ENCODE data around the gene PDSS1.
"Not testable (repeated sequence)": the region's sequence is repeated elsewhere in the genome, so short reads cannot be mapped to it uniquely, and the experiment has no call there.

PDSS1 gene

GRCh38 chr10:26682931-26683330, 14.6 kb upstream of the PDSS1 start:
- FAIRE-seq (no peak), DNase-seq (ENCODE audit: insufficient read length) (no peak)
- TF ChIP-seq TAF1 (IDR thresholded peaks at IDR 0.05; ENCODE audit: borderline replicate concordance, low read depth, low read length), result no peak
- no peak for TF ChIP-seq POLR2AphosphoS5 (IDR thresholded peaks at IDR 0.05; ENCODE audit: low read depth, low read length)
- TF ChIP-seq POLR2A (IDR thresholded peaks at IDR 0.05; ENCODE audit: low read depth, low read length), result no peak

DNA sequence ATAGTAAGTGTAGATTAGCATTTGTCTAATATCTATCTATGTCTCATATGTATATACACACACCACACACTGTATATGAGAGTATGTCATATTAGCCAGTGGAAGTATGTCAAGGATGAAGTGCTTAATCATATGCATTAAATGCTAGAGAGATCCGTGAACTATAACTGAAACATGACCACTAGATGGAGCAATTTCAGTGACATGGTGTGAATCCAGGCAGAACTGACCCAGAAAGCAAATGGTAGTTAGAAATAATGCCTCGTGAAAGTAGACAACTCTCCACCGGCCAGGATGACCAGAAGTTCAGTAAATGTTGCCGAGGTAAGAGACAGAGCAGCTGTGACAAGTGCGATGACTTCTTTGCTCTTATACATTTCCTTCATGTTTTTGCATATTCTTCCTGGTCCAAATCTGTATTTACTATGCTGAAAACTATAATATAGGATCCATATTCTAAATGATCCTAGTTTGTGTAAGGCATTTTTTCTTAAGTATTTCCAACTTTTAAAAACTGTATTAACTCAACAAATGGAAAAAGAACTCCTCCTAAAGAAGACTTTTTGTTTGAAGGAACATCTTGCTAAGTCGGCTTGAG, 12.7 kb upstream of the PDSS1 start:
- DNase-seq (ENCODE audit: insufficient read length), result not testable (repeated sequence)
- peak; percentile 98 for FAIRE-seq

- DNase-seq (ENCODE audit: insufficient read length) (no peak), FAIRE-seq (no peak)
- no peak for TF ChIP-seq TAF1 (IDR thresholded peaks at IDR 0.05; ENCODE audit: borderline replicate concordance, low read depth, low read length)
- TF ChIP-seq POLR2A (IDR thresholded peaks at IDR 0.05; ENCODE audit: low read depth, low read length), result no peak
- TF ChIP-seq POLR2AphosphoS5 (IDR thresholded peaks at IDR 0.05; ENCODE audit: low read depth, low read length), result no peak
Measured at GRCh38 chr10:26685441-26685840, 12.1 kb upstream of the PDSS1 start.

- no peak for FAIRE-seq
- no peak for DNase-seq (ENCODE audit: insufficient read length)
- TF ChIP-seq TAF1 (IDR thresholded peaks at IDR 0.05; ENCODE audit: borderline replicate concordance, low read depth, low read length) (no peak), POLR2AphosphoS5 (IDR thresholded peaks at IDR 0.05; ENCODE audit: low read depth, low read length) (no peak), POLR2A (IDR thresholded peaks at IDR 0.05; ENCODE audit: low read depth, low read length) (no peak)
Measured at GRCh38 chr10:26689399-26689798, 8.1 kb upstream of the PDSS1 start.

DNA sequence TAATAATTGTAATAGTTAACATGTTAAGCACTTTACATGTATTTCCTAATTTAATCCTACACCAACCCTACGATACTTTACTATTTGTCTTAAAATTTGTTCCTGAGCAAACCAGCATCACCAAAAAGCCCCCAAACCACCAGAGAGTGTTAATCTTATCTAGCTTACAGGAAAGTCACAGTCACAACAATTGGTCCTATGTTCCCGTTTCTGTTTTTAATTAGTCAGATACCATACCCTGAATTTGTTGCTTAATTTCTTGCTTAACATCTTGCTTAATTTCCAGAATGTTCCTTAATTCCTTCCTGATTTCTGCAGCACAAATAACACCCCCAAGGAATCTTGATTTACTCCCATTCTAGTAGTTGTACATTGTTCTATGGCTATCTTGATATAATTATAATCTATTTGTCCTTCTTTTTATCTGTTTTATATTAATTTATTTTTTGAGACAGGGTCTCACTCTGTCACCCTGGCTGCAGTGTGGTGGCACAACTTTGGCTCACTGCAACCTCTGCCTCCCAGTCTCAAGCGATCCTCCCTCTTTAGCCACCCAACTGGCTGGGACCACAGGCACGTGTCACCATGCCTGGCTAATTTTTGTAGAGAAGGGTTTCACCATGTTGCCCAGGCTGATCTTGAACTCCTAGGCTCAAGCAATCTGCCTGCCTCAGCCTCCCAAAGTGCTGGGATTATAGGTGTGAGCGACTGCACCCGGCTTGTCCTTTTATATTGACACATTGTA, 6.6 kb upstream of the PDSS1 start:
- DNase-seq (ENCODE audit: insufficient read length), result no peak
- no peak for FAIRE-seq

DNA sequence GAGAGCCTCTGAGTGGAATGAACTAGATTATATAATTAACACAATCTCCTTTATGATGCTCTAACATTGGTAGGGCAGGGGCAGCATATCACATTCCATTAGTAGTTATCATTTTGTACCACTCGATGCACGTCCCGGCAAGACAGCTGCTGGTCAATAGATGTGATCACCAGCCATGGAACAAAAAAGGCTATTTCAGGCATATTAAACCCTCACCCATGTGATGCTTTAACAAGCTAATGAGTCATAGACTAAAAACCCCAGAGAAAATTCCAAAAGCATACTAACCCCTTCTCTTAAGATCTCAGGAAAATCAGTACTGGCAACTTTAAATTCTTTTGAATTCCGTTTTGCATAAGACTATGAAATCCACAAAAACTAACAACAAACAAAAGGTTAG, 3.0 kb upstream of the PDSS1 start:
- FAIRE-seq, result not testable (repeated sequence)

More for the DNA sequence above, 6.6 kb upstream of the PDSS1 start:
- TF ChIP-seq TAF1 (IDR thresholded peaks at IDR 0.05; ENCODE audit: borderline replicate concordance, low read depth, low read length), result no peak
- TF ChIP-seq POLR2AphosphoS5 (IDR thresholded peaks at IDR 0.05; ENCODE audit: low read depth, low read length), result no peak
- TF ChIP-seq POLR2A (IDR thresholded peaks at IDR 0.05; ENCODE audit: low read depth, low read length), result no peak

DNA sequence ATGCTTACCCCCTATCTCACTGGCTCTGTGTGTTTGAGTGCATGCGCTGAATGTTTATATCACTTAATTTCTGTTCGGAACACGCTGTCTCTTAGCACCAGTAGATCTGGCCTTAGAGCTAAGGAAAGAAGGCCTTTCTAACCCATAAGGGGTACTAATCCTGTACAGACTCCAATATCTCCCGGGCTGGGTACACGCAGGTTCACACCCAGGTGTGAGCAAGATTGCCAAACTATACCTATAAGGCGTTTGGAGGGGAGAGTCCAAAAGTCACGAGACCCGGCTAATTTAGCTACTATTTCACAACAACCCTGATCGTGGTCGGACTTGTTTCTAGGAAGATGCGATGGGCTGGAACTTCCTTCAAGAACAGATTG, 727 bp upstream of the PDSS1 start:
- FAIRE-seq, result no peak
- TF ChIP-seq POLR2AphosphoS5 (IDR thresholded peaks at IDR 0.05; ENCODE audit: low read depth, low read length) (no peak), POLR2A (IDR thresholded peaks at IDR 0.05; ENCODE audit: low read depth, low read length) (no peak), TAF1 (IDR thresholded peaks at IDR 0.05; ENCODE audit: borderline replicate concordance, low read depth, low read length) (no peak)
- DNase-seq (ENCODE audit: insufficient read length), result no peak

More for the DNA sequence above, 3.0 kb upstream of the PDSS1 start:
- not testable (repeated sequence) for DNase-seq (ENCODE audit: insufficient read length)

DNA sequence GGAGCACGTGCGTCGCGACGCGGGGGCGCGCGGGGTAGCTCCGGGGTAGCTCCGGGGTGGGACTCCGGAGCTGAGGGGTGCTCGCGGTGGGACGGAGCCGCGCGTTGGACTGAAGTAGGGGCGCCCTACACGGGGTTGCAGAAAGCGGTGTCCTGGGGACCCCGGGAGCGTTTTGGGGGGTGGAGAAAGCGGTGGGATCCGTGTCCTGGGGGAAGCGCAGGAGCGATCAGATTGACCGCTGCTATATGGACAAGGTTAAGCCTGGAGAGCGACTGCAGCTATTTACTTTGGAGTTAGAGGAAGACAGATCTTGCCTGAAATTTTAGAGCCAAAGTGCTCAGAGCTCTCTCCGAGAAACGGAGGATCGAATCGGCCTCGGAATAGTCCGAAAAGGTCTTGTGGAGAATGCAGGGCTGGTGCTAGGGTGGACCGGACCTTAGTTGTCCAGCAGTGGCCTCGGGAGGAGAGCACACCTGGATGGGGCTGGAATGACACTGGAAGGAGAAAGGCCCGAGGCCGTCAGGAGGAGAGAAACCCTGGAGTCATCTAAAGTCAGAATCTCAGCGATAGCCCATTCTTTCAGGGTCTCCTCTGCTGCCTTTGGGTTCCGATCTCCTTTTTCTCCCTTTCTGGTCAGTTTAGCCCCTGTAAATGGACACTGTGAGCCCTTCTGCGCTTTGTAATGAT, 564 bp downstream of the PDSS1 start:
- FAIRE-seq (no peak), DNase-seq (ENCODE audit: insufficient read length) (no peak)
- no peak for TF ChIP-seq TAF1 (IDR thresholded peaks at IDR 0.05; ENCODE audit: borderline replicate concordance, low read depth, low read length)
- TF ChIP-seq POLR2AphosphoS5 (IDR thresholded peaks at IDR 0.05; ENCODE audit: low read depth, low read length), result no peak
- TF ChIP-seq POLR2A (IDR thresholded peaks at IDR 0.05; ENCODE audit: low read depth, low read length), result no peak

DNA sequence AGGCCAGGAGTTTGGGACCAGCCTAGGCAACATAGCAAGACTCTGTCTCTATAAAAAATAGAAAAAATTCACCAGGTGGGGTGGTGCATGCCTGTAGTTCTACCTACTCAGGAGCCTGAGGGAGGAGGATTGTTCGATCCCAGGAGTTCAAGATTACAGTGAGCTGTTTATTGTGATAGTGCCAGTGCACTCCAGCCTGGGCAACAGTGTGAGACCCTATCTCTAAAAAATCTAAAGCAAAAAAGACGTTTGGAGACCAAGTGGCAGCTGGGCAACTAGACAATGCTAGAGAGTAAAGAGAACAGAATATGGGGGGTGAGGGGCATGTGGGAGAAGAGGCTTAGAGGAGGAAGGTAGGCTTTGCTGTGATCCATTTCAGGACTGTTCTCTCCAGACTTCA, 1.4 kb downstream of the PDSS1 start:
- FAIRE-seq (no peak), DNase-seq (ENCODE audit: insufficient read length) (no peak)
- TF ChIP-seq POLR2A (IDR thresholded peaks at IDR 0.05; ENCODE audit: low read depth, low read length) (no peak), TAF1 (IDR thresholded peaks at IDR 0.05; ENCODE audit: borderline replicate concordance, low read depth, low read length) (no peak), POLR2AphosphoS5 (IDR thresholded peaks at IDR 0.05; ENCODE audit: low read depth, low read length) (no peak)

DNA sequence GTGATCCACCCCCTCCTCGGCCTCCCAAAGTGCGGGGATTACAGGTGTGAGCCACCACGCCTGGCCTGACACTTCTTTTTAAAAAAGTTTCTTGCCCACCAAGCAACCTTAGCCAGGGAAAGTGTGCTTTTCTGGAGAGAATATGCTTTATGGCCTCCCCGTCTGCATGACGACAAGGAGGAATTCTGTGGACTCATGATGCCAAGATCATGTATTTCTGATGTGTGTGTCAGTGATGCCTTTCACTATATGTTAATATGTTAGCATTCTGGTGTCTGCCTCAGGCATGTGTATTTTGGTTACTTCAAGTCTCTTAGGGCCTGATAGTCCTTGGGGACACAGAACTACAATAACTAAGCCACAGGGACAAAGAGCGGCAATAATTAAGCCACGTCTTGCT, 2.1 kb downstream of the PDSS1 start:
- DNase-seq (ENCODE audit: insufficient read length), result no peak
- no peak for FAIRE-seq
- no peak for TF ChIP-seq TAF1 (IDR thresholded peaks at IDR 0.05; ENCODE audit: borderline replicate concordance, low read depth, low read length)
- TF ChIP-seq POLR2A (IDR thresholded peaks at IDR 0.05; ENCODE audit: low read depth, low read length), result no peak
- no peak for TF ChIP-seq POLR2AphosphoS5 (IDR thresholded peaks at IDR 0.05; ENCODE audit: low read depth, low read length)

GRCh38 chr10:26700884-26701630, 3.6 kb downstream of the PDSS1 start:
- no peak for TF ChIP-seq POLR2A (IDR thresholded peaks at IDR 0.05; ENCODE audit: low read depth, low read length)
- no peak for TF ChIP-seq TAF1 (IDR thresholded peaks at IDR 0.05; ENCODE audit: borderline replicate concordance, low read depth, low read length)
- TF ChIP-seq POLR2AphosphoS5 (IDR thresholded peaks at IDR 0.05; ENCODE audit: low read depth, low read length), result no peak
- DNase-seq (ENCODE audit: insufficient read length), result no peak
- FAIRE-seq, result no peak

Measured in GM12892 (cell line).